GM12892 (cell line): ENCODE results near the gene LRRC45.

Experiments used
- POLR2A ChIP-seq: IDR thresholded peaks from 2 replicates; pipeline ENCODE4 v1.6.1; 2011; ENCODE audit warnings: low read depth, low read length, control low read depth
- POLR2AphosphoS5 ChIP-seq: IDR thresholded peaks from 2 replicates; pipeline ENCODE4 v1.6.1; 2011; ENCODE audit warnings: low read depth, low read length, control low read depth

- no peak for TF ChIP-seq POLR2AphosphoS5
- TF ChIP-seq POLR2A: no peak
Measured at GRCh38 chr17:82004517-82005455, 18.3 kb upstream of the LRRC45 start.
